Activated CD4-positive, alpha-beta T cell treated with anti-CD3 and anti-CD28 coated beads, Interleukin-2, amount 50 U/mL, for 24 hours (primary cell): Measurements from ENCODE around the gene RNF166.
A peak's percentile ranks its signal among the peaks of the same experiment; 100 is the strongest.
"Not testable (repeated sequence)": the region's sequence is repeated elsewhere in the genome, so short reads cannot be mapped to it uniquely, and the experiment has no call there.

Experiments used
- DNase-seq, 2 donors: peaks; one replicate each; pipeline ENCODE4 v3.0.0-alpha.2; 2020; ENCODE audit warnings: low read depth in 1 of 2, low spot score in 1 of 2

The RNF166 gene

DNA sequence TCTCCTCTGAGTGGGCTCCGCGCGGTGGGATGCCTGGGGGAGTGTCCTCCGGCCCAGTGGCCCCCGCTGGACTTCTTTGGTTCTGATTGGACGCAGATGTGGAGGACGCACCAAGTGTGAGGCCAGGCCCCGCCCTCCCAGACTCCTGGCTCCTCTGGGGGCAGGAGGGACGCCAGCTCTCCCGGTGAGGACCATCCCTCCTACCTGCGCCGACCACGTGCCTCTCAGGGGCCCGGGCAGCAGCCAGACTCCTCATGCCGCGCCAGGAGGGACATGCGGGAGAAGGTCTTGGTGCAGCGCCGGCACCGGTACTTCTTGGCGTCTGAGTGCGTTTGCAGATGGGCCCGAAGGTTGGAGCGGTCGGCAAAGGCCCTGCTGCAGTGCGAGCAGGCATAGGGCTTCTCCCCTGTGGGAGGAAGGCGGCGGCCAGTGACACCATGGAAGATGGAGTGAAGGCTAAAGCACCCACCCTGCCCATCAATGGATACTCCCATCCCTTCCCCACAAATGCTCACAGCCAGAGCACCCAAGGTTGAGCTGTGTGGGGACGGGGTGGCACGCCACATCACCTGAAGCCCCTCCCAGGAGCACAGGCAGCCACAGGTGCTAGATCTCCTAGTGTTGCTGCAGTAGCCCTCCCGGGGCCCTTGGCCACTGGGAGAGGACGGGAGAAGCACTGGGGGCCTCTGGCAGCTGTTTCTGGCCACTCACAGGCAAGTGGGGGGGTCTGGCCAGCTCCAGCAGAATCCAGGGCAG lies 27.8 kb downstream of the RNF166 start:
- no peak for DNase-seq

DNA sequence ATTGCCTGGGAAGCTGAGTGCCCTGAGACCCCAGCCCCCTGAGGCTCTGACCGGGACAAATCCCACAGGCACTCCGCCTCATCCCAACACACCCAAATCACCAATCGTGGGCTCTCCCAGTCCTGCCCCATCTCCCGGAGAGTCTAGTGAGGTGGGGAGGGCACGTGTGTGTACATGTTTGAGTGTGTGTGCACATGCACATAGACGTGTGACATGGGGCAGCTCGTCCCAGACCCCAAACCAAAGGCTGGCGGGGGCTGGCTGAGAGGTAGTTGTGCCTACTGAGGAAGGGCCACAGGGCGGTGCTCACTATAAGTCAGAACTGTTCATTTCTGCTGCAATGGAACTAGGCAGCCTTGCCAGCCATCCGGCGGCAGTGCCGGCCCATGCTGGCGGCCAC lies 28.5 kb downstream of the RNF166 start:
- DNase-seq: no peak

DNA sequence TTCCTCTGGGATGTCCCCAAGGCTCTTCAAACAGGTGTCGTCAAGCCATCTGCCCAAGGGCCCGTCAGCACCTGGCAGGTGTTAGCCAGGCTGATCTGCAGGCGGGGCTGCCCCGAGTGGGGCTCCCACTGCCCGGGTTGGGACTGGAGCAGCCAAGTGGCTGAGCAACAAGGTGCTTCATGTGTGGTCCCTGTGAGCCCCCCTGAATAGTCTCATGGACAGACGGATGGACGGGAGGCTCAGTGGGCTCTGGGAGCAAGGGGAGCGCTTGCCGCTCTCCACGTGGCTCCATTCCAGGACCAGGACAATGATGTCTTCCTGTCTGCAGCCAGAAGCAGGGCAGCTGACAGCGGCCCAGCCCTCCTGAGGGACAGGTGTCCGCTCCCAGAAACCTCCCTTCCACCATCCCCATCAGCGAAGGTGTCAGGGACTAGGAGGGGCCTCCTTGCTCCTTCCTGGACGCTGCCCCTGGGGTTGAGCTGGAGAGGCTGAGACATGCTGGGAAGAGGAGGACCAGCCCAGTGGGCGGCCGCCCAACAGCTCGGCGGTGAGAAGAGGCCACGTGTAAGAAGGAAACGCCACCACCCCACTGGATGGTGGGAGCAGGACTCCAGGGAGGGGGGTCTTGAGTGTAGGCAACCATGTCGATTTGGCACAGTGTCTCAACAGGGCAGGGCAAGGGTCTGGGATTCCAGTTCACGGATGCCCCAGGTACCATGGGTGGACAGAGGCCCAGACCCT lies 29.5 kb downstream of the RNF166 start:
- no peak for DNase-seq

DNA sequence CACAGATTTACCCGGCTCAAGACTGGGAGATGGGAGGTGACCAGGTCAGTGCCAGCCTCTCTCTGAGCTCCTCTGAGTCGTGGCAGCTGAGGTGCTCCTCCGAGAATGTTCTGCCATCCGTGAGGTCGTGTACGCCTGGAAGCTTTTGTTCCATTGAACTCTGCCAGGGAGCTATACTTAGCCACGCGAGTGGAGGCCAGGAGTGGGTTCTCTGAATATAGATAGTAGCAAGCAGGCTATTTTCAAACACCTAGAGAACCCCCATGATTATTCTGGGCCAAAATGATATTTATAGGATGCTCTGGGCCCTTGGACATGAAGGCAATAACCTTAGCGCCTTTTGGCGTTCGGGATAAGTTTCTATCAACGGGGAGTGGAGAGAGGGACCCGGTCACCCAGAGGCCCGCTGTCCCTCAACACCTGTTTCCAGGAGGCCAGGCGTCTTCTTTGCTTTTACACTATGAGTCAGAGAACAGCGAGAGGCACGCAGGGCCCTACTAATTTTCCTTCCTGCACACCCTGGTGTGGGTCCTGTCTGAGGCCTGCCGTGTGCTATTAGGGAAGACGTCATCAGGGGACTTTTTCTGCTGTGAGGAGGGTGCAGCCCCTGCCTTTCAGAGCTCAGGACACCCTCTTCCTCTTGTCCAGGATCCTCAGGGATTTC lies 32.4 kb downstream of the RNF166 start:
- no peak for DNase-seq

DNA sequence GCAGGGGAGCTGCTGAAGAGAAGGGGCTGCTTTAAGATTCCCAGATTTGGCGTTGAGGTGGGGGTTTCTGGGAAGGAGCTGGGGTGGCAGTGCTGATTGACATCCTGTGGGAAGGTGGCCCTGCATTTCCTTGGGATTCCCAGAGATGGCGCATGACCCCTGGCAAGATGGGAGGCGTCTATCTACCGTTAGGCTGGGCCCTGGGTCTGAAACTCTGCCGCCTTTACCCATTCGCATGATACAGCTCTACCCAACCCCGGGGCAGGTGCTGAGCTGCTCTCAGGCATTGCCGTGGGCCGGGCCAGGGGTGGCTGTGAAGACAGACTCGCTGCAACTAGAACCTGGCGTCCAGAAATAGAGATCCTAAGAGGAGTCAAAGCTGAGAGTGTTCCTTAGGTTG lies 33.4 kb downstream of the RNF166 start:
- DNase-seq: no peak

DNA sequence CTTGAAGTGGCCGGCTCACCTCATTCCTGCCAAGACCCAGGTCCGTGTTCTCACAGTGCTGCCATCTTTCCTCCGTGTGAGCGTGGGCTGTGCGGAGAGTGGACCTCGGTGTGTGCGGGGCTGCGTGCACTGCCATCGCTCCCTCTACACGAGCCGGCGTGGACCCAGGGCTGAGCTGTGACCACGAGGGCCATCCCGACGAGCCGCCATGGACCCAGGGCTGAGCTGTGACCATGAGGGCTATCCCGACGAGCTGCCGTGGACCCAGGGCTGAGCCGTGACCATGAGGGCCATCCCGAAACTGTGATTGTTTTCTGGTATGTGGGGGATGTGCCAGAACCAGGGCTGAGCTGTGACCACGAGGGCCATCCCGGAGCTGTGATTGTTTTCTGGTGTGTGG lies 34.4 kb downstream of the RNF166 start:
- no peak for DNase-seq

DNA sequence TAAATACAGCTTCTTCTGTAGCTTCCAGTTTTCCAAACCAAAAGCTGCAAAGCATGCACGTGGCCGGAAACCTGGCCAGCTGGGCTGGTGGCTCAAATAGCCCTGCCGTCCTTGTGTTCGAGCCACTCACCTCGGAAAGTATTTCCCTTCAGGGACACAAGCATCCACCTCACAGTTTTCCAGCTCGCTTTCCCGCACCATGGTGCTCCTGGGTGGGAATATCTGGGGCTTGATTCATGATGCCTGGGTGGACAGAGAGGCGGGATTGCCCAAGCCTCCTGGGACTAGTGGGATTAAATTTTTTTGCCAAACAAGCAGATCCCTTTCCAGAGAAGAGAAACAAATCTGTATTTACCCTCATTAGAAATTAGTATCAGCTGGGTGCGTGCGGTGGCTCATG lies 36.2 kb downstream of the RNF166 start:
- no peak for DNase-seq

DNA sequence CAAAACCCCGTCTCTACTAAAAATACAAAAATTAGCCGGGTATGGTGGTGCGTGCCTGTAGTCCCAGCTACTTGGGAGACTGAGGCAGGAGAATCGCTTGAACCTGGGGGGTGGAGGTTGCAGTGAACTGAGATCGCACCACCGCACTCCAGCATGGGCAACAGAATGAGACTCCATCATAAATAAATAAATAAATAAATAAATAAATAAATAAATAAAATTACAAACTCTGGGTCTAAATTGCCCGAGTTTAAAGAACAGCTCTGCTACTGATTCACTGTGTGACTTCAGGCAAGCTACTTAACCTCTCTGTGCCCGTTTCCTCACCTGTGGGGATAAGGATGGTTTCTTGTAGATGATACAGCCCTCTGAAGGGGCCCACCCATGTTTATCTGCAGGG lies 36.7 kb downstream of the RNF166 start:
- not testable (repeated sequence) for DNase-seq

DNA sequence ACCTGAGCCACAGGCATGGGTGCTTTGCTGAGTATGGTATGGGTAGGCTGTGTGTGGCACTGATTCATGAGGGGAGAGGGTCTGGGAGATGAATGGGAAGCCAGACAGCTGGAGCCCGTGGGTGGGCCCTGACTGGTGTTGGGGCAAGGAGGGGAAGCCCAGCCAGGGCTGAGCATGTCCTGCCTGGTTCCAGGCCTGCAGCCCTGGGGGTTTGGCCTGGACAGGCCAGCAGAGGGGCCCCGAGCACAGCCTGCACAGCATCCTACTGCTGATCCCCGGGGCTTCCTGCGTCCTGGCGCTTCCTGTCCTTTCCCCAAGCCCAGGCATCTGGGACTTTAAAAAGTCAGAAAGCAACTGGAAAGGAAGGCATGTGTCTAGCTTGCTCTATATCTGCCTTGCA lies 38.7 kb downstream of the RNF166 start:
- DNase-seq: no peak

DNA sequence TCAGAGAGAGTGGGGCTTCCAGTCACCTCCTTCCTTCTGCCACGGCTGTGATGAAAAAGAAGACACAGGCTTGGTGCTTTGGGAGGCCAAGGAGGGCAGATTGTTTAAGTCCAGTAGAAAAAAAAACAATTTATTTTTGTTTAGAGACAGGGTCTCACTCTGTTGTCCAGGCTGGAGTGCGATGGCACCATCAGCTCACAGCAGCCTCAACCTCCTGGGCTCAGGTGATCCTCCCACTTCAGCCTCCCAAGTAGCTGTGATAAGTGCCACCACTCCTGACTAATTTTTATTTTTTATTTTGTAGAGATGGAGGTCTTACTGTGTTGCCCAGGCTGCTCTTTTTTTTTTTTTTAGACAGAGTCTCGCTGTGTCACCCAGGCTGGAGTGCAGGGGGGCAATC lies 40.6 kb downstream of the RNF166 start:
- DNase-seq: no peak

DNA sequence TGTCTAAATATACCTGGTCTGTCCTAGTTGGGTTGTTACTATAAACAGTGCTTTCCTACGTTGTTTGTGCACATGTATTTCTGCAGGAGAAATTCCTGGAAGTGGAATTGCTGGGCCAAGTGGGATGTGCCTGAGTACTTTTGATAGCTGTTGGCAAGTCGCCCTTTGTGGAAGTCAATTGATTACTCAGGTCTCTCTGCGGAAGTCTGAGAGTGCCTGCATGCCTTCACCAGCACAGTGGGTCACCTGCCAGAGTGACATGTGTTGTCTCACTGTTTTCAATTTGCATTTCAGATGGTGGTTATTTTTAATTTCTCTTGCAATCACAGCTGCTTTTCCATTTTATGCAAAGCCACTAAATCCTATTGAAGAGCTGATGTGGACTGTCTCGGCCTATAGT lies 41.1 kb downstream of the RNF166 start:
- no peak for DNase-seq

DNA sequence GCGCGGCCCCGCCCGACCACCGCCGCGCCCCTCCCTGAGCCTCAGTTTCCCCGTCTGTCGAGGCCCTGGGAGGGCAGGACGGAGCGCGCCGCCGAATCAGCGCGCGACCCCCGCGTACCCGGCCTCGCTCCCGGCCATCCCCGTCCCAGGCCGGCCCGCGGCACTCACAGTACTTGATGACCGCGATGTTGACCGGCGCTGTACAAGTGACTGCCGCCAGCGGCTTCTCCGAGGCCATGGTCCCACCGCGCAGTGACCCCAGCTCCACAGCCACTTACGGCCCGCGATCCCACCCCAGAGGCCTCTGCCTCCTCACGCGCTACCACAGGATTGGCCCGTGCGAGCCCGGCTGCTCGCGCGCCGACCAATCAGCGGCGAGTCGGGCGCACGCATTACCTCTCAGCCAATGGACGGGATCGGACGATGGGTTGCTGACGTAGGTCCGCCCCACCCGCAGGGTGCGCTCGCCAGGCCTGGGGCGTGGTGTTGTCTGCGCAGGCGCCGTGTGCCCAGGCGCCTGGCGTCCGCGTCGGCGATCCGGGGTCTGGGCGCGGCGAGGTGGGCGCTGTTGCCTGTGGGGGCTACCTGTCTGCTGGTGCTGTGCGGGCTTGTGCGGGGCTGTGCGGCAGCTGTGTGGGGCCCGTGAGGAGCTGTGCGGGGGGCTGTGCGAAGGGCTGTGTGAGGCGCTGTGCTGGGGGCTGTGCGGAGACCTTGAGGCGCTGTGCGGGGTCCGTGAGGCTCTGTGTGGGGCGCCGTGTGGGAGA lies 43.2 kb downstream of the RNF166 start, which contains the start of gene MVD:
Gene MVD (minus strand): TSS at position 249 of the 764 bp plus-strand sequence. CDS start 11 bp downstream, at position 238.
- peak; percentile 79 to 94 for DNase-seq

DNA sequence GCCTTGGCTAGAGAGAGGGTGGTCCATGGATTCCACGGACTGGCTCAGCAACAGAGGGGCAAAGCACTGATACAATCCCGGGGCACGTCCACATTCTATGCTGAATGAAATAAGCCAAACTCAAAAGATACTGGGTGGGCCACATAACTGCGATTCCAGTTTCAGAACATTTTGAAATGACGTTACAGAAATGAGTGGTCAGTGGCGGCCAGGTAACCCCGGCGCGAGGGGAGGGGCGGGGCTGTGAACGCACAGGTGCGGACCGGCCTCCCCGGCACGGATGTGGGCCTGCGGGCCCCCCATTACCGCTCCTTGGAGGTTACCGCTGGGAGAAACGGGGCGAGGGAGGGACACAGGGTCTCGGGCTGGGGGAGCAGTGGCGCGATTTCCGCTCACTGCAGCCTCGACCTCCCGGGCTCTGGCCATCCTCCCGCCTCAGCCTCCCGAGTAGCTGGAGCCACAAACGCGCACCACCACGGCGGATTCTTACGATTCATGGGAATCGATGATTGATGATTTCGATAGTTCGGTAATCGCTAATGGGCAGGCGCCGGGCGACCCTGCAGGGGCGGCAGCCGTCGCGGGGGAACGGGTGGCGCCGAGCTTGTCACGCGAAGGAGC lies 43.9 kb downstream of the RNF166 start:
- no peak for DNase-seq

DNA sequence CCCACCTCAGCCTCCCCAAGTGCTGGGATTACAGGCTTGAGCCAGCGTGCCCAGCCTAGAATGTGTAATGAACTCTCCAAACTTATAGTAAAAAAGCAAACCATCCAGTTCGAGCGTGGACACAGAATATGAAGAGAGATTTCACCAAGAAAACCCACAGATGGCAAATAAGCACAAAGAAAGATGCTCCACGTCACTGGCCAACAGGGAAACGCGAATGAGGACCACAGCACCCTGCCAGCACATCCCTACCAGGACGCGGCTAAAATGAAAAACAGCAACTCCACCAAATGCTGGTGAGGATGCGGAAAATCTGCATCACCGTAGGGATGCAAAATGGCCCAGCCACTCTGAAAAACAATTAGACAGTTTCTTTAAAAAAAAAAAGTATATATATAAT lies 44.7 kb downstream of the RNF166 start:
- no peak for DNase-seq

DNA sequence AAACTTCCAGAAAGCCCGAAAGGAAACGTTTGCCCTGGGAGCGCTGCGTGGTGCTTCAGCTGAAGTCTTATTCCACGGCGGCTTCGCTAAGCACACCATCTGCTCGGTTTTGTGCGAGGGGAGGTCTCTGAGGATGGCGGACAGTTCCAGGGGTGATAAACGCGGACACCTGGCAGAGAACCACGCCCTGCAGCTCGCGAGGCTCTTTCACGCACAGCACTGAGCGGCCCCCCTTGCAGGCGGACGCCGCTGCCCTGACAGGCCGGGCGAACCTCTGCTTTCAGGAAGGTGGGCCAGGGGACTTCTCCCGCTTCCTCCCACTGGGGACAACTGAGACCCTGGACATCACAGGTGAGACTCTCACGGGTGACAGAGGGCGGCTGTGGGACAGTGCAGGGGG lies 47.0 kb downstream of the RNF166 start:
- DNase-seq: no peak

DNA sequence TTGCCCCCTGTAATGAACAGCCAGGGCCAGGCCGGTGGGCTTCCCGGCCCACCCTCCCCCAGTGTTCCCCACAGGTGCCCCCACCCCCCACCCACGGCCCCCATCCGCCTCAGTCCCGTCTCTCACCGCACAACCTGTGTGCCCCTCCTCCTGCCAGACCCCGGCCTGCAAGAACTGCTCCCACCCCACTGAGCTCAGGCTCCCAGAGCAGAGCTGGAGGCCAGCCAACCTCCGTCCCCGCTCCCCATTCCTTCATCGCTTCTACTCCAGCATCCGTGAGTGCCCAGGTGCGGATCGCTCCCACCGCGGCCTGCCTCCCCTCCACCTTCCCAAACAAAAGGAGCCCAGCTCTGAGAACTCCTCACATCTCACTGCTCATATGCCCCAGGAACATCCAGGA lies 47.5 kb downstream of the RNF166 start:
- no peak for DNase-seq

DNA sequence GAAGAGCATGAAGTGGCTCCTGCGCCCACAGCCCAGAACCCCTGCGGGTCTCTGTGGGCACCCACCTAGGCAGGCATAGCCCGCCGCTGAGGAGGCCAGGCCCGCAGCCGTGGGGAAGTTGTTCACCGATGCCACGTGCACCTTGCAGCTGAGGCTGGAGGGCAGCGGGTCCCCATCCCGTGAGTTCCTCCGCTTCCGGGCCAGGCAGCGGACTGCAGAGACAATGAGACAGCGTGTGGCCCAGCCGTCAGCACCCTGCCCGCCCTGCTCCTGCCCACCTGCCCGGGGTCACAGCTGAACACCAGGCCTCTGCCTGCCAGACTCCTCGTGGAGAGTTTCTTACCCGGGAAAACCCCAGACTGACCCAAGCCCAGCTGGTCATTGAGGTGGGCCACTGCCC lies 48.8 kb downstream of the RNF166 start:
- DNase-seq: no peak

DNA sequence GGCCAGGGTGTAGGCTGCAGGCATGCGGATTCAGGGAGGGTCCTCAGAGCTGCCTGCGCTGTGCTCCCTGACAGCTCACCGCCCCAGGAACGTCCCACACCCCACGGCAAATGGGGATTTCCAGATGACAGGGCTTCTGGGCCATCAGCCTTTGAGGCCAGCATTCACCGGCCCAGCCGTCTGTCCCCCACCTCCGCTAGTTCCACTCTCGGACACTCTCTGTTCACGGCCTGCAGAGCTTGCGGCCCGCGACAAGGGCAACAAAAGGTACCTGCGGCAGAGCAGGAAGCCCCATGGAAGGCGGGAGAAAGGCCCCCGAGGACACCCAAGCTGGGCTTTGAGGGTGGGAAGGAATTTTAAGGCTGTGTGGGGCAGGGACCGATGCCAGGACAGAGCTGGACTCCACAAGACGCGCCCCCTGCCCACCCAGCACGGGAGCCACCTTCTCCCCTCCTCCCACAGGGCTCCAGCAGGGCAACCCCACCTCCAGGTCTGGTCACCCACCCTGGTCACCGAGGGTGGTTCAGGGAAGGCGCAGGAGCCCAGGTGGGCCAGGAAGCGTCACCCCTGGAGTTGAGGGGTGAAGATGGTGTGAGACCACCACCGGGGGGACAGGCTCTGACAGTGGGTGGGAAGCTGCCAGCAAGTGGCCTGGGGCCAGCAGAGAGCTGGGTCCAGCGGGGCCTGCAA lies 49.8 kb downstream of the RNF166 start:
- no peak for DNase-seq

DNA sequence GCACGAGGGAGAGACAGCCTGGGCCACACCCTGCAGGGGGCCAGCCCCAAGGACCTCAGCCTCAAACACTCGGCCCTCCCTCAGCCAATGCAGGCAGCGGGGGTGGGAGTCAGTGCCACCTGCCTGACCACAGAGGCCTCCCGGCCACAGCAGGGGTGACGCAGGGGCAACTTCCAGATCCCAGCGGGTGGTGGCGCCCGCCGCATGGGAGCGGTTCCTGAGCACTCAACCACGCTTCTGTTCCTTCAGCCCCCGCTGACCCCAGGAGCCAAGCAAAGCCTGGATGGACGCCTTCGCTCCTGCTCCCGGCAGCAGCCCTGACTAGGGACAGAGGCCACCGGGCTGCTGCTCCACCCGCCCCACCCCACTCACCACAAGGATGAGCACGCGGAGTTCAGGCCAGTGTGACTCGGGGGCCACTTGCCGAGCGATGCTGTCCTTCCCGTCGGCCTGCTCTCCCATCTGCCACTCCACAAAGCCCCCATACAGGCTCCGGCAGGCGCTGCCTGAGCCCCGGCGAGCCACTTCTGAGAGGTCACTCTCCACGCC lies 50.4 kb downstream of the RNF166 start:
- DNase-seq: no peak
